Common myeloid progenitor, CD34-positive (primary cell): Measurements from ENCODE around the gene FTCD.
"Not testable (repeated sequence)": the region's sequence is repeated elsewhere in the genome, so short reads cannot be mapped to it uniquely, and the experiment has no call there.

ENCODE experiments used
- CTCF ChIA-PET: fragments of 350-600 bp; sonication (Branson Sonifier 250); formaldehyde crosslinking; loops from one replicate; lab custom pipeline; 2021; ENCODE audit warnings: antibody characterized with exemption; lab: Charles Lee
- POLR2A ChIA-PET: fragments of 350-600 bp; sonication (Branson Sonifier 250); formaldehyde crosslinking; loops from one replicate; lab custom pipeline; 2021; ENCODE audit warnings: antibody characterized with exemption; lab: Charles Lee
- DNase-seq, 3 donors: peaks; one replicate each; pipeline versions ENCODE4 v3.0.0 to v3.0.0-alpha.2; 2013
- H3K27ac ChIP-seq, 2 experiments: 1 replicate in 1 of 2; 2 replicates in 1 of 2; pipeline ENCODE4 v1.7.0; 2013; ENCODE audit warnings: inconsistent platforms in 2 of 2, low read length in 2 of 2, mild to moderate bottlenecking in 2 of 2, low read depth in 1 of 2, moderate library complexity in 1 of 2; ENCODE audit not compliant: severe bottlenecking in 2 of 2, insufficient read depth in 1 of 2, poor library complexity in 1 of 2
- H3K27me3 ChIP-seq, 5 experiments: replicated peaks in 2 of 5; 1 replicate in 3 of 5; 2 replicates in 2 of 5; pipeline versions ENCODE4 v1.6.1 to v1.7.0; 2013; ENCODE audit warnings: low read length in 4 of 5, mild to moderate bottlenecking in 2 of 5, moderate library complexity in 2 of 5, inconsistent platforms in 1 of 5; ENCODE audit not compliant: insufficient read depth in 5 of 5, control insufficient read depth in 4 of 5
- H3K36me3 ChIP-seq, 4 experiments: 1 replicate in 2 of 4; 2 replicates in 2 of 4; pipeline versions ENCODE4 v1.6.1 to v1.7.0; 2013; ENCODE audit warnings: low read length in 3 of 4, control low read depth in 1 of 4, mild to moderate bottlenecking in 1 of 4; ENCODE audit not compliant: control insufficient read depth in 4 of 4, insufficient read depth in 4 of 4
- H3K4me1 ChIP-seq, 4 experiments: 1 replicate in 3 of 4; 2 replicates in 1 of 4; pipeline versions ENCODE4 v1.6.1 to v1.7.1; 2013; ENCODE audit warnings: low read length in 3 of 4, mild to moderate bottlenecking in 3 of 4, control low read depth in 1 of 4, inconsistent platforms in 1 of 4, moderate library complexity in 1 of 4; ENCODE audit not compliant: control insufficient read depth in 4 of 4, insufficient read depth in 4 of 4; ENCODE audit errors: control extremely low read depth in 1 of 4
- H3K4me3 ChIP-seq, 7 experiments: 1 replicate in 4 of 7; 2 replicates in 3 of 7; pipeline versions ENCODE4 v1.5.1 to v1.7.0; 2013; ENCODE audit warnings: mild to moderate bottlenecking in 7 of 7, low read length in 6 of 7, moderate library complexity in 6 of 7, inconsistent platforms in 2 of 7, low read depth in 2 of 7, control low read depth in 1 of 7; ENCODE audit not compliant: insufficient read depth in 4 of 7, control insufficient read depth in 1 of 7; ENCODE audit errors: extremely low read depth in 1 of 7
- H3K9me3 ChIP-seq, 5 experiments: 1 replicate in 4 of 5; 2 replicates in 1 of 5; pipeline versions ENCODE4 v1.6.1 to v1.7.1; 2013; ENCODE audit warnings: low read length in 4 of 5, mild to moderate bottlenecking in 2 of 5, inconsistent platforms in 1 of 5, low read depth in 1 of 5, moderate library complexity in 1 of 5; ENCODE audit not compliant: control insufficient read depth in 4 of 5, insufficient read depth in 2 of 5; ENCODE audit errors: control extremely low read depth in 1 of 5
- WGBS: methylation state at CpG from one replicate; pipeline ENCODE4 v1.1.5; 2013; ENCODE audit not compliant: insufficient coverage; 5-methylcytosine and 5-hydroxymethylcytosine counted together

FTCD gene

DNA sequence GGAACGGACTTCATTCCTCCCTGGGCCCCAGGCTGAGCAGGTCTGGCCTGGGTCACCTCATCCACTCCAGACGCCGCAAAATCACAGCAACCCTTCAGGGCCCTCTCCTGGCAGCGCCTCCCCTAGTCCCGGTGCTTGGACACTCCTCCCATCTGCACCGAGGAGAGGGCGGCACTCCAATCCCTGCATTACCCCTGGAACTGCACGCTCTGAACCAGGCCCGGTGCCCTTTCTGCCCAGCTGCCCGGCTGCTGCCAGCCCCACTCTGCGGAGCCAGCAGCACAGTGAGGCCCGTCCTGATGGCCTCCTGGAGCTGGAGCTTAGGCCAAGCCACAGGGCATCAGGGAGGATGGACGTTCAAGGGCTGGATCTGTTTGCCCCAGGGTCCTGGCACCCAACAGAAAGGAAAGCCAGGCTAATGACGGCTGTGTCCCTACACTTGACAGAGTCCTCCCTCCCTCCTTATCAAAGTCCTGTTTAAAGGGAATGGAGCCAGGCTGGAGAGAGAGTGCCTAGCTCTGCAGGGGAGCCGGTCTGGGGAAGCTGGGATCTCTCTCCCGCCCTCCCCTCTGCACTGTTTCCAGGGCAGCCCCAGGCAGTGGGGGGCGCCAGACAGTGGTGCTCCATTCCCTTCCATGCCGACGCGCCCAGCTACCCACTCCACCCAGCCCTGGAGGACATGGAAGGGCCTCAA is 44.7 kb downstream of the FTCD start:
- ChIA-PET CTCF (interaction anchor here (0.8 kb wide), 1 partner anchor 18 kb away, joined by 3 read pairs; no protein-coding TSS in a partner anchor), POLR2A (no interaction called here)
- Histone ChIP-seq H3K4me1 (no peaks in the 10 kb centered on the region), H3K36me3 (no peaks in the 10 kb centered on the region), H3K27ac (no peak overlapping the region), H3K9me3 (peaks cover 0 to 22% (median 8%) of the 10 kb centered on the region in 5 experiments), H3K27me3 (no peaks in the 10 kb centered on the region), H3K4me3 (no peak overlapping the region)
- no peak for DNase-seq
- WGBS = over 99% methylated on average over 16 of the region's 20 CpGs

DNA sequence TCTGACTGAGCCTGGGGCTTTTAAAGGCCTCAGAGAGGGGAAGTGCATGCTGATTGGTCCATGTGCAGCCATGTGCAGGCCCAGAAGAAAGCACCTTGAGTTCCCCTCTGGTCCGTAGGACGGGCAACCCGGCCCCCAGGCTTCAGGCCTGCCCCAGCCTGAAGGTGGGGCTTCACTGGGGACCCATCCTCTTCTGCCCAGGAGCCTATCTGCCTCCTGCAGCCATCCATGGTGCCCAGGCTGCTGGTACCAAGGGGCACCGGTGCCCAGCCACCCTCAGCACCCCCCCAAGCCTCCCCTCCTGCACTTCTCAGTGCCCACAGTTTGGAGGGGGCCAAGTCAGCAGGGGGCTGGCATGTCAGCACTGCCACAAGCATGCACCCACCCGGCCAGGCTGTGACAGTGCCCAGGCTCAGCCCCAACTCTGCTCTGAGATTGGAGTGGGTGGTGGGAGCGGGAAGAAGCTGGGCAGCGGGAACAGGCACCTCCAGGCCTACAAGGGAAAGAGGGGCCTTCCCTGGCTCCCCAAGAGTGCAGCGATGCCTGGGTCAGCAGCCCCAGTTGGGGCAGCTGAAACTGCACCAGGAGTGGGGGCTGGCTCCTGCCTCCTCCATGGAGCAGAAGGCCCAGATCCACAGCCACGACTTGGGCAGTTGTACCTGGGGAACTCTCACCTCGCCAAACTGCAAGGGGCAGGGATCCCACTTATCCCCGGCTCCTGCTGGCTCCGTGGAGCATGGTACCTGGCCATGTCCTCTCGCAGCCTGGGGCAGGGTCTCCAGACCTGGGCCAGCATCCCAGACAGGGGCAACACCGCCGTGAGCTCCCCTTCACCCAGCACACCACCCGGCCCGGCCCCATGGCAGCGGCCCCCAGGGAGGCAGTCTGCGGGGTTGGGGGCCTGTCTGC is 45.8 kb downstream of the FTCD start:
- Histone ChIP-seq H3K4me3 (no peak overlapping the region), H3K27ac (no peak overlapping the region), H3K4me1 (no peaks in the 10 kb centered on the region), H3K27me3 (no peaks in the 10 kb centered on the region), H3K36me3 (no peaks in the 10 kb centered on the region), H3K9me3 (peaks cover 0 to 20% (median 5%) of the 10 kb centered on the region in 5 experiments)
- WGBS = 92% methylated on average over 14 of the region's 19 CpGs
- ChIA-PET CTCF (interaction anchor here (0.8 kb wide), 1 partner anchor 19 kb away, joined by 3 read pairs; no protein-coding TSS in a partner anchor), POLR2A (no interaction called here)
- DNase-seq = no peak

DNA sequence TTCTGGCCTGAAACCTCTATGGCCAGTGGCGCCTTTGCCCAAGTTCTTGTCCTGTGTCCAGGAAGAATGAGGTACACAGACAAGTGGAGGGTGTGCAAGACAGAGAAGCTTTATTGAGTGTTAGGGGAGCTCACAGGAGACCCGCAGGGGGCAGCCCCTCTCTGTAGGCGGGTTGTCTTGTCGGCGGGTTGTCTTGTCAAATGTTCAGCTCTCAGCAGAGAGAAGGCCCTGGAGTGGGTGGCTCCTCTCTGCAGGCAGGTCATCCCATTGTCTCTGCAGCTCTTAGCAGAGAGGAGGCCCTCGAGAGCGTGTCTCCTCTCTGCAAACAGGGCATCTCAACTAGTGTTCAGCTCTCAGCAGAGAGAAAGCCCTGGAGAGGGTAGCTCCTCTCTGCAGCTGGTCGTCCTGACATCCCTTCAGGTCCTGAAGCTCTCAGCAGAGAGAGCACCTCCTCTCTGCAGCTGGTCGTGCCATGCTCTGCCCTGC is 46.5 kb downstream of the FTCD start:
- no peak for DNase-seq
- CTCF ChIA-PET = no interaction called here
- Histone ChIP-seq H3K27ac (no peak overlapping the region), H3K4me1 (no peaks in the 10 kb centered on the region), H3K36me3 (no peaks in the 10 kb centered on the region), H3K9me3 (peaks cover 0 to 24% (median 5%) of the 10 kb centered on the region in 5 experiments), H3K27me3 (peaks cover 0 to under 1% (median 0%) of the 10 kb centered on the region in 5 experiments), H3K4me3 (no peak overlapping the region)
- WGBS = 99% methylated on average over 7 of the region's 9 CpGs
- POLR2A ChIA-PET = no interaction called here

DNA sequence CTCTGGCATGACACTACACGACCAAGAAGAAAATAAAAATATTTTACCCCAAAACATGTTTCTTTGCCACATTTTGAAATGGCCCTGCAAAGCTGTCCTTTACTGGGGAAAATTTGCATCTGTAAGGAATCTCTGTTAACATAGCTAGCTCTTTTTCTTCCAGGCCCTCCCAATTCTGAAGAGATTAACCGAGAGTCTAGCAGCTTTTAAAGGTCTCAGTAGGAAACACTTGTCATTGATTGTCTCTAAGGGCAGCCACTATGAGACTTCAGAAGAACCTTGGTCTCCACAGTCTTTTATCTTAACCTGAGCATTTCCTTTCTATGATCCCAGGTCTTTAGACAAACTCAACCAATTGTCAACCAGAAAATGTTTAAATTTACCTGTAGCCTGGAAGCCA is 48.0 kb downstream of the FTCD start:
- H3K27me3 ChIP-seq, H3K36me3 ChIP-seq, POLR2A ChIA-PET, DNase-seq, H3K4me3 ChIP-seq, H3K4me1 ChIP-seq, H3K27ac ChIP-seq: not testable (repeated sequence)
- CTCF ChIA-PET = interaction anchor here (1.7 kb wide), 1 partner anchor 36 kb away, joined by 3 read pairs; no protein-coding TSS in a partner anchor
- no CpG with 5 or more reads among the region's 2 CpGs for WGBS
- H3K9me3 ChIP-seq = peaks cover 0 to 33% (median 10%) of the 10 kb centered on the region in 5 experiments

DNA sequence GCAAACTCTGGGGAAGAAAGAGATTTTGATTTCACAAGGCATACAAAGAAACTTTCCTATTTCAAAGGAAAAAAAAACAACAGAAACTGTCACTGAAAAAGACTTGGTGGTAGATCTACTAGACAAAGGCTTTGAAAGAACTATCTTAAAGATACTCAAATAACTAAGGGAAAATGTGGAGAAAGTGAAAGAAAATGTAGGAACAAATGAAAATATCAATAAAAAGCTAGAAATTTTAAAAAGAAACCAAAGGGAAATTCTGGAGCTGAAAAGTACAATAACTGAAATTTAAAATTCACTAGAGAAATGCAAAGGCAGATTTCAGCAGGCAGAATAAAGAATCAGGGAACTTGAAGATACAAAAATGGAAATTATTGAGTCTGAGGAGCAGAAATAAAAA is 51.3 kb downstream of the FTCD start:
- peaks cover 0 to 28% (median 11%) of the 10 kb centered on the region in 5 experiments for H3K27me3 ChIP-seq
- POLR2A ChIA-PET = no interaction called here
- H3K4me3 ChIP-seq = no peak overlapping the region
- no peak for DNase-seq
- H3K27ac ChIP-seq = no peak overlapping the region
- peaks cover 6 to 39% (median 15%) of the 10 kb centered on the region in 5 experiments for H3K9me3 ChIP-seq
- CTCF ChIA-PET = no interaction called here
- H3K36me3 ChIP-seq = no peaks in the 10 kb centered on the region
- no peaks in the 10 kb centered on the region for H3K4me1 ChIP-seq

DNA sequence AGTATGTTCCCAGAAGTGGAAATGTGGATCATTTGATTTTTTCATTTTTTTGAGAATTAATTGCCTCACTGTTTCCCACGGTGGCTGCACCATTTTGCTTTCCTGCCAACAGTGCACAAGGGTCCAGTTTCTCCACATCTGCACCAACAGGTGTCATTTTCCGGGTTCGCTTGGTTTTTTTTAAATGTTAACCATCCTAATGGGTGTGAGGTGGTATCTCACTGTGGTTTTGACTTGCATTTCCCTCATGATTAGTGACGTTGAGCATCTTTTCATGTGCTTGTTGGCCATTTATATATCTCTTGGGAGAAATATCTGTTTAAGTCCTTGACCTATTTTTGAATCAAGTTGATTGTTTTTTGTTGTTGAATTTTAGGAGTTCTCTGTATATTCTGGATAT is 54.5 kb downstream of the FTCD start:
- H3K4me3 ChIP-seq = no peak overlapping the region

More for the DNA sequence above, 54.5 kb downstream of the FTCD start:
- Histone ChIP-seq H3K9me3 (peaks cover 6 to 30% (median 11%) of the 10 kb centered on the region in 5 experiments), H3K27me3 (peaks cover 0 to 50% (median 11%) of the 10 kb centered on the region in 5 experiments), H3K4me1 (peaks cover 0 to 7% (median 3%) of the 10 kb centered on the region in 4 experiments), H3K36me3 (no peaks in the 10 kb centered on the region), H3K27ac (no peak overlapping the region)
- POLR2A ChIA-PET = no interaction called here
- CTCF ChIA-PET = interaction anchor here (1.1 kb wide), 1 partner anchor 13 kb away, joined by 3 read pairs; no protein-coding TSS in a partner anchor
- 94% methylated on average over 3 of the region's 4 CpGs for WGBS
- no peak for DNase-seq
